ENCODE data around the gene PLCH1. TPM values are rescaled to one million over a fixed set of nuclear protein-coding genes. Genes with fewer than 3 reads are reported as not detected.

Gene PLCH1
- total and polyA plus RNA-seq, 2 of the 8 experiments (the other 6 are each of a cell fraction or from before 2014, with no cell fraction given), result 5.8 to 17.2 TPM

DNA sequence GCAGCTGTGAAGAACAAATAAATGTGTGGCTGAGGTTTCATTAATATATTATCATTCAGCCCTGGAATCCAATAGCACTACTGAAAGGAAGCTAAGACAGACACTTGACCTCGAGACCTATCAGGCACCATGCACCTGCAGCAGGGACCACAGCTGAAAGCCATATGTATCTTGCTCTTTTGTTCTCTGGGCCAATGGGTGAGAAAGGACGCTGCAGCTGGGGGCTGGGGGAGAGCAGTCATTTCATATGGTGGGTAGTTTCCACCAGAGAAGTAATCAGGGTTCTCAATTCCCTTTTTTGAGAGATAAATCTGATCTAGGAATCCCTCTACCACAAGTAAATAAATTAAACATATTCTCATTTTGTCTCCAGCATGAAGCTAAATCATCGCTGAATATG is 225.8 kb downstream of the PLCH1 start:
- no peak overlapping the region for H3K27ac ChIP-seq (ENCODE audit: low read depth, low read length)
- no peak overlapping the region for H4K91ac ChIP-seq (replicated peaks; ENCODE audit: insufficient read length, low read length)

More for the DNA sequence above, 225.8 kb downstream of the PLCH1 start:
- Histone ChIP-seq H3K18ac (ENCODE audit: extremely low read depth, low read length) (no peak overlapping the region), H2AFZ (ENCODE audit: low read length) (no peak overlapping the region), H2BK12ac (ENCODE audit: low read depth, low read length) (no peak overlapping the region), H2BK15ac (ENCODE audit: low read length) (no peak overlapping the region), H2AK5ac (ENCODE audit: low read depth, low read length) (no peak overlapping the region), H2BK20ac (ENCODE audit: low read length) (no peak overlapping the region), H3K27me3 (replicated peaks in 1 of 4; ENCODE audit: control insufficient read depth in 3 of 4, extremely low read depth in 1 of 4, insufficient read depth in 3 of 4, low read length in 3 of 4) (no peaks in the 10 kb centered on the region), H3K9me3 (ENCODE audit: insufficient read depth in 2 of 2, low read depth in 1 of 2, low read length in 1 of 2) (no peaks in the 10 kb centered on the region), H3K79me2 (ENCODE audit: control insufficient read depth in 1 of 2, insufficient read depth in 2 of 2, low read length in 2 of 2) (no peaks in the 10 kb centered on the region), H4K5ac (ENCODE audit: insufficient read length, low read depth, low read length) (no peak overlapping the region), H3K14ac (ENCODE audit: insufficient read length) (no peak overlapping the region), H3K56ac (replicated peaks; ENCODE audit: insufficient read length, low read depth, low read length) (no peak overlapping the region), H3K4me2 (ENCODE audit: insufficient read depth in 1 of 2, low read depth in 2 of 2, low read length in 2 of 2) (no peak overlapping the region), H2BK5ac (ENCODE audit: low read depth, low read length) (no peak overlapping the region), H3K9ac (replicated peaks in 1 of 4; ENCODE audit: extremely low read depth in 1 of 4, low read depth in 3 of 4, low read length in 3 of 4) (no peak overlapping the region), H3K23ac (ENCODE audit: insufficient read length) (no peak overlapping the region), H3K4ac (replicated peaks; ENCODE audit: insufficient read length, low read depth, low read length) (no peak overlapping the region), H3K36me3 (ENCODE audit: control insufficient read depth in 2 of 4, insufficient read depth in 4 of 4, low read length in 3 of 4) (peaks cover 0 to 5% (median 3%) of the 10 kb centered on the region in 4 experiments; a peak in 3 of 8 replicates), H3K4me1 (replicated peaks in 1 of 4; ENCODE audit: control insufficient read depth in 3 of 4, insufficient read depth in 4 of 4, low read length in 3 of 4) (peaks cover 0 to 3% (median 0%) of the 10 kb centered on the region in 4 experiments; a peak in 1 of 7 replicates), H3K4me3 (ENCODE audit: extremely low read depth in 1 of 4, insufficient read depth in 2 of 4, low read depth in 3 of 4, low read length in 4 of 4) (no peak overlapping the region), H3K23me2 (ENCODE audit: low read depth, low read length) (no peaks in the 10 kb centered on the region), H4K8ac (ENCODE audit: extremely low read depth, insufficient read depth, low read length) (no peak overlapping the region), H4K20me1 (replicated peaks in 1 of 2; ENCODE audit: control insufficient read depth in 1 of 2, insufficient read depth in 2 of 2, low read length in 2 of 2) (no peaks in the 10 kb centered on the region), H3K79me1 (ENCODE audit: low read depth, low read length) (no peaks in the 10 kb centered on the region), H2BK120ac (replicated peaks; ENCODE audit: low read depth, low read length) (no peak overlapping the region)
- POLR2A ChIA-PET (ENCODE audit: partially characterized antibody), result interaction anchor here (1.2 kb wide), 1 partner anchor 15 kb away, joined by 3 read pairs; no protein-coding TSS in a partner anchor
- TF ChIP-seq FOSL1 (IDR thresholded peaks at IDR 0.05; ENCODE audit: insufficient read depth, low read depth, low read length), result no peak
- no peak for TF ChIP-seq POU5F1 (IDR thresholded peaks at IDR 0.05; ENCODE audit: low read depth, low read length)
- TF ChIP-seq RXRA (IDR thresholded peaks at IDR 0.05; ENCODE audit: insufficient read depth, low read depth, low read length), result no peak
- TF ChIP-seq E2F6 (IDR thresholded peaks at IDR 0.05), result no peak
- no peak for TF ChIP-seq TCF12 (IDR thresholded peaks at IDR 0.05; ENCODE audit: low read depth, low read length)
- 87% methylated on average over 3 of the region's 3 CpGs; no CpG with 5 or more reads in 1 of the 2 experiments for WGBS, 2 experiments (ENCODE audit: extremely low coverage in 1 of 2, insufficient coverage in 1 of 2, insufficient read length in 1 of 2, insufficient replicate concordance in 2 of 2, low coverage in 1 of 2, low lambda C conversion rate in 2 of 2, missing lambda C conversion rate in 1 of 2)
- DNase-seq (ENCODE audit: low read depth in 1 of 2, low spot score in 2 of 2) (no peak), FAIRE-seq (no peak)
- CTCF ChIA-PET (ENCODE audit: partially characterized antibody), result interaction anchor here (0.9 kb wide), 1 partner anchor 18 kb away, joined by 3 read pairs; no protein-coding TSS in a partner anchor

All from H1 (cell line).